Measurements from ENCODE around the gene CD8A. TPM values are rescaled to one million over a fixed set of nuclear protein-coding genes. Genes with fewer than 3 reads are reported as not detected.

CD8A gene
- total RNA-seq, 1 donor from 2014 or later: 17.7 TPM

DNA sequence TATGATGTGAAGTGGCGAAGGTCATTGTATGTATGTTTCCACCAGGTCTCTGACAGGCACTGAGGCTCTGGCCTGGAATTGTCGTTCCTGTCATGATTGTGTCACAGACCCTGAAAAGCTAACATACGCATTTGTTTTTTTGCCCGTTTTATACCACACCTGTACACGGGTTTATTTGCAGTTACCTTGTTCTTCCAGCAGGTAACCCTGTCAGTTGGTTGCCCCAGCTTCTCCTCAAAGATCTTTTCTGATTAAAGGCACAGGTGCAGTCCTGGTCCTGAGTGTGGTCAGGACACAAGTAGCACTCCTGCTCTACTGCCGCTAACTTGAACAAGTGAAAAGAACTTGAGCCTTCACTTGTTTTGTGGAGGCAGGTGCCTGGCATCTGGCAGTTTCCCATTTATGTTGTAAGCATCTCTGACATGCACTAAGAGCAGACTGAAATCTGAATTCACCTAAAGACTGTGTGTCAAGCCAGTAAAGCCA is 19.9 kb downstream of the CD8A start:
- no peak overlapping the region for H3K27ac ChIP-seq
- no peak overlapping the region for H3K4me3 ChIP-seq
- no peaks in the 10 kb centered on the region for H3K27me3 ChIP-seq
- H3K36me3 ChIP-seq: peaks cover 38 to 60% of the 10 kb centered on the region in 2 donors
- no peak for DNase-seq (ENCODE audit: low spot score in 2 of 2)
- TF ChIP-seq CTCF (IDR thresholded peaks at IDR 0.05): no peak
- intact Hi-C loops (cut with DNase I): no loop called here
- H3K4me1 ChIP-seq: no peaks in the 10 kb centered on the region
- H3K9me3 ChIP-seq: no peaks in the 10 kb centered on the region

GRCh38 chr2:86769838-86770237 is 20.9 kb downstream of the CD8A start:
- no peak overlapping the region for H3K4me3 ChIP-seq
- DNase-seq (ENCODE audit: low spot score in 2 of 2): no peak
- no peak for TF ChIP-seq CTCF (IDR thresholded peaks at IDR 0.05)
- H3K9me3 ChIP-seq: no peaks in the 10 kb centered on the region
- peaks cover 35 to 50% of the 10 kb centered on the region in 2 donors for H3K36me3 ChIP-seq
- no peak overlapping the region for H3K27ac ChIP-seq
- no peaks in the 10 kb centered on the region for H3K27me3 ChIP-seq
- intact Hi-C loops (cut with DNase I): no loop called here
- H3K4me1 ChIP-seq: no peaks in the 10 kb centered on the region

DNA sequence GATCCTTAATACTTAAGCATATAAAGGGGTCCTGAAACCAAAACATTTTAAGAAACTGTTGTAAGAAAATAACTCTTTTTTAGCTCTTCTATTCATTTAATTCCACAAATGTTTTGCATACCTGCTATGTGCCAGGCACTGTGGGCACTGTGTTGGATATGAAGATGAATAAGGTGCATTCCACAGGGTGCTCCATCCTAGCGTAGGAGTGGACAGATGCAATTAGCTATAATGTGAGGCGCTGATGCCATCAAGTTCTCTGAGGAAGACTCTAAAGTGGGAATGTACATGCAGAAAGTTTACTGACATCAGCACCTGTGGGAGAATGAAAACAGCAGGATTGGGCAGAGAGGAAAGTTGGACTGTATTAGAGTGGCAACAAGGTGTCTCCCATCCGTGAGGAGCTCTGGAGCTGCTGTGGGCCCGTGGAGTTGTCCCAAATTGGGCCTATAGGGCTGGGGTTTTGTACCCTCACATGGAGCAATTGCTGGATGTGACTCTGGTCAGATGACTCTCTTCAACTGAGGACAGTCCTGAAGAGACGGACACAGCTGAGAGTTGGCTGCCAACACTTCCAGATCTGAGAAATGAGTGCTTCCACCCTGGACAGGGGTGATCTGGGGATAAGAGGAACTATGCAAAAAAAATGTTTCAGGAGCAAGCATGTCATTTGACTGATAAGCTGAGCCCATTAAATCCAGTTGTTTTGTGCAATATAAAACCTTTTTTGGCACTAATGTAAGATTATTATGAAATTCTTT is 22.3 kb downstream of the CD8A start:
- intact Hi-C loops (cut with DNase I): no loop called here
- TF ChIP-seq CTCF (IDR thresholded peaks at IDR 0.05): no peak
- Histone ChIP-seq H3K4me3 (no peak overlapping the region), H3K36me3 (peaks cover 22 to 36% of the 10 kb centered on the region in 2 donors), H3K27ac (no peak overlapping the region), H3K9me3 (no peaks in the 10 kb centered on the region), H3K4me1 (no peaks in the 10 kb centered on the region), H3K27me3 (no peaks in the 10 kb centered on the region)
- no peak for DNase-seq (ENCODE audit: low spot score in 2 of 2)

DNA sequence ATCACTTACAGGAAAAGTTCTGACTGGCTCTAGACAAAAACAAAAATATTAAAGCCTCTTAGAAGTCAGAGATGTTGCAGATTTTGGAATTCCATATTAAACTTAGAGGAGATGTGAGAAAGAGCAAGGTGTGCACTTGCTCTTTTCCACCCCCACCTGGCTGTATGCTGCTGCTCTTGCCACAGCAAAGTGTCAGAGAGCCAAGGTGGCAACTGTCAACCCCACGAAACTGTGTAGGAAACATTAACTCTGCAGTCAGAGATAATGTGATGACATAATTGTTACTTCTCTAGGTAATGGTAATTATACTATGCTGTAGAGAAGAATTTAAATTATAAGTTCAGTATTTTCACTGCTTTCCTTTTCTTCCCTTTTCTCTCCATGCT is 25.4 kb downstream of the CD8A start:
- H3K4me1 ChIP-seq: no peaks in the 10 kb centered on the region
- no peak overlapping the region for H3K27ac ChIP-seq
- no peaks in the 10 kb centered on the region for H3K27me3 ChIP-seq
- no peak for TF ChIP-seq CTCF (IDR thresholded peaks at IDR 0.05)
- intact Hi-C loops (cut with DNase I): no loop called here
- H3K36me3 ChIP-seq: peaks cover 3 to 11% of the 10 kb centered on the region in 2 donors
- DNase-seq (ENCODE audit: low spot score in 2 of 2): no peak
- H3K4me3 ChIP-seq: no peak overlapping the region
- no peaks in the 10 kb centered on the region for H3K9me3 ChIP-seq

DNA sequence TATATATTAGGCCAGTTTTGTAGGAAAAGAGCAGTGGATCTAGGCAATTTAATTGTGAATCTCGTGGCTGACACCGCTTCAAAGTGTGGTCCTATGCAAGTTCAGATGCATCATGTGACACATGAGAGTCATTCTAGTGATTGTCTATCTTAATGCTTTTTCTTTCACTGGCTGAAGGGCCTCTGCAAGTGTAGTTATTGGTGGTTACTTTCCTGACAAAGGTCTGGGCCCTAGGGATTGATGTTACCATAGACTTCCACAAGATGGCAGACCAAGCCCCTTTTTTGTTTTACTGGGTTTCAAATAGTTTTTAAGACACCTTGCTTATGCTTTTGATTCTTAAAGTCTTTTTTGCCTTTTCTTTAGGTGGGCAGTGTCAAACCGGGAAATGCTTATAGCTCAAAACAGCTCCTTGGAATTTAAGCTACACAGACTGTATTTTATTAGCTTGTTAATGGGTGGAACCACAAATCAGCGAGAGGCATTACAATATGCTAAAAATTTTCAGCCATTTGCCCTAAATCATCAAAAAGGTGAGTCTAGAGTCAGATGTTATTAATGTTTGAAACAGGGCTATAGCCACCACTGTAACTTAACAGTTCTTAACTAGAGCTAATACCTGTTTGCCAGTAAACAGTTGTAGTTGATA is 25.9 kb downstream of the CD8A start:
- H3K27ac ChIP-seq: no peak overlapping the region
- H3K9me3 ChIP-seq: no peaks in the 10 kb centered on the region
- no peak for DNase-seq (ENCODE audit: low spot score in 2 of 2)
- peak; percentile 25 to 65 (median 60) for TF ChIP-seq CTCF (IDR thresholded peaks at IDR 0.05)
- H3K36me3 ChIP-seq: peaks cover under 1 to 5% of the 10 kb centered on the region in 2 donors
- intact Hi-C loops (cut with DNase I): loop anchor here (5.0 kb wide), 1 partner anchor 367 kb away; no protein-coding TSS in a partner anchor
- H3K4me3 ChIP-seq: no peak overlapping the region
- no peaks in the 10 kb centered on the region for H3K4me1 ChIP-seq
- no peaks in the 10 kb centered on the region for H3K27me3 ChIP-seq

All from ascending aorta (tissue), 2 donors.